ENCODE results near the gene CBFB.

DNA sequence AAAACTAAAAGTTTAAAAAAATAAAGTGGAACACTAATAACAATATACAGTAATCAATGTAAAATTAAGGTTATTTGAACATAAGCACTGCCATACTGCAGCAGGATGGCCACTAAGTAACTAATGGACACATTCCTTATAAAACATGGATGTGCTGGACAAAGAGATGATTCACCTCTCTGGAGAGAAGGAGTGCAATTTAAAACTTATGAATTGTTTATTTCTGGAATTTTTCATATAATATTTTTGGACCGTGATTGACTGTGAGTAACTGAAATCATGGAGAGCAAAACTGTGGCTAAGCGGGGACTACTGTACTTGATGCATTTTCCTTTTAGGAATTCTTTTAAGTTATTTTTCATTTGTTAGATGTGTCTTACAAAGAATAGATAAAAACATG is 21.8 kb downstream of the CBFB start:
- no peak for TF ChIP-seq POLR2AphosphoS5 (IDR thresholded peaks at IDR 0.05)
- TF ChIP-seq CTCF (IDR thresholded peaks at IDR 0.05) = no peak
- TF ChIP-seq POLR2A (IDR thresholded peaks at IDR 0.05) = no peak
- no peak for TF ChIP-seq EP300 (IDR thresholded peaks at IDR 0.05)
